Measurements from ENCODE around the gene TXNDC12. TPM values are rescaled to one million over a fixed set of nuclear protein-coding genes. Genes with fewer than 3 reads are reported as not detected.
"Not testable (repeated sequence)": the region's sequence is repeated elsewhere in the genome, so short reads cannot be mapped to it uniquely, and the experiment has no call there.

Gene TXNDC12
- total RNA-seq, 1 experiment from 2014 or later: 66.2 TPM

DNA sequence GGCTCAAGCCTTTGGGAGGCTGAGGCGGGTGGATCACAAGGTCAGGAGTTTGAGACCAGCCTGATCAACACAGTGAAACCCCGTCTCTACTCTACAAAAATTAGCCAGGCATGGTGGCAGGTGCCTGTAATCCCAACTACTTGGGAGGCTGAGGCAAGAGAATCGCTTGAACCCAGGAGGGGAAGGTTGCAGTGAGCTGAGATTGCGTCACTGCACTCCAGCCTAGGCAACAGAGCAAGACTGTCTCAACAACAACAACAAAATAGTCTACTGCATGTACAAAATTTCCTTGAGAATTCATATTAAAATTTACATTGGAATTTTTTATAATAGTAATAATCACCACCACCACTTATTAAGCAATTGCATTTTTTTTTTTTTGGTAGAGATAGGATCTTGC is 5.7 kb downstream of the TXNDC12 start:
- DNase-seq (ENCODE audit: low read depth): not testable (repeated sequence)

DNA sequence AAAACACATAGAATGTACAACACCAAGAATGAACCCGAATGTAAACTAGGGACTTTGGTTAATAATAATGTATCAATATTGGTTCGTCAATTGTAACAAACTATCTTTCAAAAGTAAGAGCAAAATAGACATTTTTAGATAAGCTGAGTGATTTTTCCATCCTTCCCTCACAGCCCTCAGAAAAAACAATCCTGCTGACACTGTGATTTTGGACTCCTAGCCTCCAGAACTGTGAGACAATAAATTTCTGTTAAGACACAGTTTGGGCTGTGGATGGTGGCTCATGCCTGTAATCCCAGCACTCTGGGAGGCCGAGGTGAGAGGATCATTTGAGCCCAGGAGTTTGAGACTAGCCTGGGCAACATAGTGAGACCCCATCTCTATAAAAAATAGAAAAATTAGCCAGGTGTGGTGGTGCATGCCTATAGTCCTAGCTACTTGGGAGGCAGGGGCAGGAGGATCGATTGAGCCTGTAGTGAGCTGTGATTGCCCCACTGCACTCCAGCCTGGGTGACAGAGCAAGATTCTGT is 9.3 kb downstream of the TXNDC12 start:
- not testable (repeated sequence) for DNase-seq (ENCODE audit: low read depth)

DNA sequence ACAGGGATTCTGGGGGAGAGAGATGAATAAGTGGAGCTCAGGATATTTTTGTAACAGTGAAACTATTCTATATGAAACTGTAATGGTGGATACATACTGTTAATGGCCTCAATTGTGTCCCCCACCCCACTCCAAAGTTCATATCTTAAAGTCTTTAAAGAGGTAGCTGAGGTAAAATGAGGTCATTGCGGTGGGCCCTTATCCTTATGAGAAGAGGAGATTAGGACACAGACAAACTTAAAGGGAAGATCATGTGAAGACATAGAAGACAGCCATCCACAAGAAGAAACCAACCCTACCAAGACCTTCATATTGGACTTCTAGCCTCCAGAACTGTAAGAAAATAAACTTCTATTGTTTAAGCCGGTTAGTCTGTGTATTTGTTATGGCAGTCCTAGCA is 9.8 kb downstream of the TXNDC12 start:
- no peak for DNase-seq (ENCODE audit: low read depth)

DNA sequence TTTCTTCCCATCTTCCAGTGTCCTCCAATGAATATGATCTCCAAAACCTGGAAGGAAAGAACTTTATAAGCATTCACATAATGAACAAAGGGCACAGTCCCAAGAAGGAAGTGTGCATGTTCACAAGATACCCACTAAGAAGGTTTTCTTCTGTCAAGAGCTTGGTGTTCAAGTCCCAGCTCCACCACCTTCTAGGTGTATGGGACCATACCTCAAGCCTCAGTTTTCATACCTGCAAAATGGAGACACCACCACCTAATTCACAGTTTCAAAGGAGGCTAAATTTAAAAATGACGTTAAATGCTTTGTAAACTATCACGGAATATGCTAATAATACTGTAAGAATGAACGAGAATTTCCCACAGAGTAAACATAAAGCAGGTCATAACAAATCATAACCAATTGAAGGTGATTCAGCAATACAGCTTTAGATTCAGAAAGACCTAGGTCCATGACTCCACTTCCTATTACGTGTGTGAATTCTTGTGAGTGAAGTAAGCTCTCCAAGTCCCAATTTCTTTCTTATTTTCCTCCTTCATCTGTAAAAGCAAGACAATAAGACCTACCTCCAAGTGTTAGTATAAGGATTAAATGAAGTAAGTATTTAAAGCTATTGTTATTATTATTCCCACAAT is 13.3 kb downstream of the TXNDC12 start:
- DNase-seq (ENCODE audit: low read depth): no peak

DNA sequence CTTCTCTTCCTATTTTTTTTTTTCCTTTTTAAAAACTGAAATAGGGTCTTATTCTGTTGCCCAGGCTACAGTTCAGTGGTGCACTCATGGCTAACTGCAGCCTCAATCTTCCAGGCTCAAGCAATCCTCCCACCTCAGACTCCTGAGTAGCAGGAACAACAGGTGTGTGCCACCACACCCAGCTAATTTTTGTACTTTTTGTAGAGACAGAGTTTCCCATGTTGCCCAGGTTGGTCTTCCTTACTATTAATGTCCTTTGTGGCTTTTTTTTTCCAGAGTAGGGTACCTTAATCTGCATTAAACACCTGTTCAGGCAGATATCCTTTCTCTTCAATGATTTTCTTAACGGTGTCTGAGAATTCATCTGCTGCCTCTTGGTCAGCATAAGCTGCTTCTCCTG is 17.1 kb downstream of the TXNDC12 start:
- no peak for DNase-seq (ENCODE audit: low read depth)

DNA sequence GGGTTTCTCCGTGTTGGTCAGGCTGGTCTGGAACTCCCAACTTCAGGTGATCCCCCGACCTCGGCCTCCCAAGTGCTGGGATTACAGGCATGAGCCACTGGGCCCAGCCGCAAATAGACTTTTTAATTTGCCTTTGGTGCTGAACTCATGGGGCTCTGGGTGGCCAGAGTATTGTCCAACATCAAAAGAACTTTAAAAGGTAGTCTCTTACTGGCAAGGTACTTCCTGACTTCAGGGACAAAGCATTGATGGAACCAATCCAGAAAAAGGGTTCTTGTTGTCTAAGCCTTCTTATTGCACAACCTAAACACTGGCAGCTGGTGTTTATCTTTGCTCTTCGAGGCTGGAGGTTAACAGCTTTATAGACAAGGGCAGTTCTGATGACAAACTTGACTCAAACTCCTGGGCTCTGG is 17.6 kb downstream of the TXNDC12 start:
- no peak for DNase-seq (ENCODE audit: low read depth)

DNA sequence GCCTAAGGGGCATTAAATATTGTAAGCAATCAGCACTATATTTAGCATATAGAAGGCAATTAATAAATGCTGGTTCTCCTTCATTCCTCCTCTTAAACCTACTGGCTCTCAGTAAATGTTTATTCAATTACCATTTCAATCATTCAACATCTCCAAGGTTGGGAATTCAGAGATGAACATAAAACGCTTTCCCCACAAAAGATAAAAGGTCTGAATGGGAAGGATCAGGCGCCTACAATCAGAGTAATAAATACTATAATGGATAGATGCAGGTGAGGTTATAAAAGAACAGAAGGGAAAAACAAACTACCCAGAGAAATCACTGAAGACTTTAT is 21.0 kb downstream of the TXNDC12 start:
- DNase-seq (ENCODE audit: low read depth): no peak

DNA sequence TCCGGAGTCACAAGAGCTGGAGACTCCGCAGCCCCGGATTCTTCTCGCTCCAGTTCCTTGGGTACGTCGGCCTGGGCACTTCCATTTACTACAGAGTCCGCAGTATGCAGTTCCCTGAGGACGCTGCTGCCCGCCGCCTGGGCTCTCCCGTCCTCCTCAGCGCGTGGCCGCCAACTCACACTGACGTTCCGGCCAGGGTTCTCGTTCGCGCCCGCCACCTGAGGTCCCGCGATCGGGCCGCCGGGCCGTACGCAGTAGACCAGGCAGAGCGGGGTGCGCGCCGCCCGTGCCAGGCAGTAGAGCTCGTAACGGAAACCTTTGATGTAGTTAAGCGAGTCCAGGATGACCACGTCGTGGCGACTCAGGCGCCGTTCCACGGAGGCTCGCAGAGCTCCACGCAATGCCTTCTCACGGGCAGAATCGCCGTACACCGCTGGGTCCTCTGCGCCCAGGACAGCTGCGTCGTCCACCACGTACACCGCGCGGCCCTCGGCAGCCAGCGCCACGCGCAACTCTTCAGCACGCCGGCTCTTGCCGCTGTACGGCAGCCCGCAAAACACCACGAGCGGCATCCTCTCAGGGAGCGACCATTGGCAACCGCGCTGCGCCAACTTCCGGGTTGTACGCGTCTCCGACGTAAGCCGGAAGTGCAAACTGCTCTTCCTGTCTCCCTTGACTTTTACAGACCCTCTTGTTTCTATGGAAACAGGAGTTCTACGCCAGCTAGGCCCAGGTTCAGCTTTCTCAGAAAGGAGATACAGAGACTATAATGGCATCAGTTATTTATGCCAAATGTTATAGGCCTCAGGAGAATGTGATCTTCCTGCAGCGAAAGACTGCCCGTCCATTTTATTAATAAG is 21.6 kb downstream of the TXNDC12 start, which contains the start of gene KTI12:
Gene KTI12 (minus strand): TSS at position 621 of the 860 bp plus-strand sequence. CDS start 49 bp downstream, at position 572.
- DNase-seq (ENCODE audit: low read depth): peak; percentile 92

DNA sequence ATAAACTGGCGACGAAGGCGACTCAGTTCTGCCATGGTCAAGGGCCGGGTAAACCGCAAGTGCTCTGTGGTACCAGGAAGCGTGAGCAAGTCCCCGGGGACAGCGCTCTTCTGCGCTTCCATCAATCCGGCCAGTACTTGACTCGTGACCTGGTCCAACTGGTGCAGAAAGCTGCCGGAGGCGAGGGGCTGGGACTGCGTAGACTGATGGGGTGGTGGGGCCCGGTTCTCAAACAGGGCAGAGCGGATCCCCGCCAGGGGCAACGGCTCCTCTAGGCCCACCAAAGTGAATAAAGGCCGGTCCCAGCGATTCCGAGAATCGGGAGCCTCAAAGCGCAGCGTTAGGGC is 22.2 kb downstream of the TXNDC12 start:
- DNase-seq (ENCODE audit: low read depth): peak; percentile 75

DNA sequence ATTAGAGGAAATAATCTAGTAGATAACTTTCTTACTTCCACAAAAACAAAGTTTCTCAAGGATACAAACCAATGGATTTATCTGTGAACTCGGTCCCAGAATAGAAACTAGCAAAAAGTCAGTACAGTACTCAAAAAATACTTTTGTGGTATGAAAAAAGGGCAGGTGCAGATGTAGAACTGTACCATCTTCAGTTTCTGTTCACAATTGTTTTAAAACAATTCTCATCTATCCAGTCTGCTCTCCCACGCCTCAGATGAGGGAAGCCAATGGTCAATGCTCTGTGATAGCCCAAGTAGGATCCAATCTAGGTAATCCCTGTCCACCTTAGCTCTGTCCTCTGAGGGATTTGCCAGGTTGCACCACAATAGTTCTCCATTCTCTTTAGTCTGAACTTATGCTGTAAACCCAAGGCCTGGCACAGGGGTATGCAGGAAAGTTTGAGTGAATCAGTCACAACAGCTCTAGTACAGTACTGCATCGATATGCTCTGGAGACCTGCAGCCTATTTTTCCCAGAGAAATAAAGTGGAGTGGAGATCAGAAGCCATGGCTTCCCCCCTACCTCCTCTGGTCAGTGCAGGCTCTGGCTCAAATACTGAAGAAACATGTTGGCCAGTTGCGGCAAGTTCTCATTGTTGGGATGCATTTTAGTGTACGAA is 22.7 kb downstream of the TXNDC12 start:
- DNase-seq (ENCODE audit: low read depth): no peak

DNA sequence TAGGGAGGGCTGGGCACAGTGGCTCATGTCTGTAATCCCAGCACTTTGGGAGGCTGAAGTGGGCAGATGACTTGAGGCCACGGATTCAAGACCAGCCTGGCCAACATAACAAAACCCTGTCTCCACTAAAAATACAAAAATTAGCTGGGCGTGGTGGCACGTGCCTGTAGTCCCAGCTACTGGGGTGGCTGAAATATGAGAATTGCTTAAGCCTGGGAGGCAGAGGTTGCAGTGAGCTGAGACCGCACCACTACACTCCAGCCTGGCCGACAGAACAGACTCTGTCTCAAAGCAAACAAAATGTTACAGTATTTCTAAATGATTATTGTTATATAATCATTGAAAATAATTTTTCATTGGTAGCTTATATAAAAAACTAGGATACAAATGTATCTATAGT is 26.2 kb downstream of the TXNDC12 start:
- DNase-seq (ENCODE audit: low read depth): not testable (repeated sequence)

DNA sequence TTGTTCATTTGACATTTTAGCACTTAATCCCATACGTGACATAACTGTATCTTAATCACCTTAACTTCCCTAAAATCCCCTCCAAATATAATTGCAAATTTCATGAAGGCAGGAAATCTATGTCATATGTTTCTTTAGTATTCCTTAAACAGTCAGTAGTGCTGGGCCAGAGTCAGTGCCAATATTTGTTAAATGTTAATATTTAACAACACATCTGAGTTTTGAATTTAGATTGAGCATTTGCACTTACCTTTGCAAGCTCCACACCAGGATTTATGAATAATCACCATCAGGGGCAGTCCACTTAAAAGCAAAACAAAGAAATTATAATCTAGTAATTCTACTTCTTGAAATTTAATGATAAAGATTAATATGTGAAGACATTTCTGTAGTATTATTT is 26.7 kb downstream of the TXNDC12 start:
- DNase-seq (ENCODE audit: low read depth): no peak

DNA sequence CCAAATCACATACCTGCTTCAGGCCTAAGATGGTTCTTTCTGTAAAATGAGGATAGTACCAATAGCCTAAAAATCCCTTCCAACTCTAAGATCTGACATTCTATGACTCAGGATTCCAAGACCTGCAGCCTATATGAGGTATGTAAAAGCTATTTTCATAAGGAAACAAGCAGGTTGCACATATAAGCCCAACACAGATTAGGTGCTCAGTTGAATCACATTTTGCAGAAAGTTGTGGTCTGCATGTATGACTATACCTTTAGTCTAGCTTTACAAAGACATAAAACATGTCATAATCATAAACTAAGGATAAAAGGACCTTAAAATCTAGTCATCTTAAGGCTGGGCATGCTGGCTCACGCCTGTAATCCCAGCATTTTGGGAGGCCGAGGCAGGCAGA is 28.7 kb downstream of the TXNDC12 start:
- DNase-seq (ENCODE audit: low read depth): no peak

DNA sequence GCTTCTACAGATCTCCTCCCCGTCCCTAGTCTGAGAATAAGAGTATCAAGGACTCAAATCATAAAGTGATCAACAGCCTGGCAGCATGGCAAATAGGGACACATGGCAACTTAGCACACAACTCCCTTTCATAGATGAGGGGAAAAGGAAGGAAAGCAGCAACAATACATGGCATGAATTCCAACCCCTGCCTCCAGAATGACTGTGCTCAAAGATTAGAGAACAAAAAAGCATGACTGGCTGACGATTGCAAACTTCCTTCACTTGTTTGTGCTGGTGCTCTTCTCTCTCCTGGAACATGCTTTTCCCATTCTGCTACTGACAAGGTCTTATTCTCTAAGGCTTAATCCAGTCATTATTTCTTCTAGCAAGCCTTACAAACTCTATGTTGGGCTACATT is 32.9 kb downstream of the TXNDC12 start:
- DNase-seq (ENCODE audit: low read depth): no peak

DNA sequence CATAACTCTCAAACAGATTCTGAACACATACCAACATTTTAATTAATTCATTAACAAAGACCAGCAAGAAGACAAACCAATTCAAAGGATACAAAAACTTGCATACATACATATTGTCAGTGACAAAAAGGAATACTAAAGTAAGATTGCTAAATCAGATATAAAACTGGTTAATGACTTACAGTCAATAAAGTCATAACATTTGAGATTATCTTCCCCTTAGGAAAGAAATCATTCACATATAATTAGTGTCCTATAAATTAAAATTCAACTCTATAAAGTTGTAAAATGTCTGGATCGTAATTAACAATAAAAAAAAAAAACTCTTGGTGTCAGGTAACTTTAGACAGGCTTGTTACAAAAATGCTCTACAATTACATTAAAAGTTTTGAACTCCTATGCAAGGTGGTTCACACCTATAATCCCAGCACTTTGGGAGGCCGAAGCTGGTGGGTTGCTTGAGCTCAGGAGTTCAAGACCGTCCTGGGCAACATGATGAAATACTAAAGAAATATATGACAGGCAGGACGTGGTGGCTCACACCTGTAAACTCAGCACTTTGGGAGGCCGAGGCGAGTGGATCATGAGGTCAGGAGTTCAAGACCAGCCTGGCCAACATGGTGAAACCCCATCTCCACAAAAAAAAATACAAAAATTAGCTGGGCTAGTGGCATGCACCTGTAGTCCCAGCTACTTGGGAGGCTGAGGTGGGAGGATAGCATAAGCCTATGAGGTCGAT is 46.8 kb downstream of the TXNDC12 start:
- no peak for DNase-seq (ENCODE audit: low read depth)

DNA sequence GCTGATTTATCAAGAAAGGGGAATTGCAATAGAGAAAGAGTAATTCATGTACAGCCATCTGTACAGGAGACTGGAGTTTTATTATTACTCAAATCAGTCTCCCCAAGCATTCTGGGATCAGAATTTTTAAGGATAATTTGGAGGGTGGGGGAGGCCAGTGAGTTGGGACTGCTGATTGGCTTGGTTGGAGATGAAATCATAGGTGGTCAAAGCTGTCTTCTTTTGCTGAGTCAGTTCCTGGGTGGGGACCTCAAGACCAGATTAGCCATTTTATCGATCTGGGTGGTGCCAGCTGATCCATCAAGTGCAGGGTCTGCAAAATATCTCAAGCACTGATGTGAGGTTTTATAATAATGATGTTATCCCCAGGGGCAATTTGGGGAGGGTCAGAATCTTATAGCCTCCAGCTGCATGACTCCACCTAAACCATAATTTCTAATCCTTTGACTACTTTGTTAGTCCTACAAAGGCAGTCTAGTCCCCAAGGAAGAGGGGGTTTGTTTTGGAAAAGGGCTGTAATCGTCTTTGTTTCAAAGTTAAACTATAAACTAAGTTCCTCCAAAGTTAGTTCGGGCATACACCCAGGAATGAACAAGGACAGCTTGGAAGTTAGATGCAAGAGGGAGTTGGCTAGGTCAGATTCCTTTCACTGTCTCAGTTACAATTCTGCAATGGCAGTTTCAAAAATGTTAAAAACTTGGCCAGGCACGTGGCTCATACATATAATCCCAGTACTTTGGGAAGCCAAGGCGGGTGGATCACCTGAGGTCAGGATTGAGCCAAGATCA is 47.6 kb downstream of the TXNDC12 start:
- no peak for DNase-seq (ENCODE audit: low read depth)

DNA sequence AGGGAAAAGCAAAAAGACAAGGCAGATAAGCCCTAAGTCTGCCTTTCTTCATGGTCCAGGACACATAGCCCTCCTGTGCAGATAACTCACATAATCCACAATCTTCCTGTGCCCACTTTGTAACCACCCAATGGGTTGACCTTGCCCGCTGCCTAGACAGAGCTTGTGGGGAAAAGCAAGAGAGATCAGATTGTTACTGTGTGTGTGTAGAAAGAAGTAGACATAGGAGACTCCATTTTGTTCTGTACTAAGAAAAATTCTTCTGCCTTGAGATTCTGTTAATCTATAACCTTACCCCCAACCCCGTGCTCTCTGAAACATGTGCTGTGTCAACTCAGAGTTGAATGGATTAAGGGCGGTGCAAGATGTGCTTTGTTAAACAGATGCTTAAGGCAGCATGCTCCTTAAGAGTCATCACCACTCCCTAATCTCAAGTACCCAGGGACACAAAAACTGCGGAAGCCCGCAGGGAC is 48.9 kb downstream of the TXNDC12 start:
- DNase-seq (ENCODE audit: low read depth): not testable (repeated sequence)

DNA sequence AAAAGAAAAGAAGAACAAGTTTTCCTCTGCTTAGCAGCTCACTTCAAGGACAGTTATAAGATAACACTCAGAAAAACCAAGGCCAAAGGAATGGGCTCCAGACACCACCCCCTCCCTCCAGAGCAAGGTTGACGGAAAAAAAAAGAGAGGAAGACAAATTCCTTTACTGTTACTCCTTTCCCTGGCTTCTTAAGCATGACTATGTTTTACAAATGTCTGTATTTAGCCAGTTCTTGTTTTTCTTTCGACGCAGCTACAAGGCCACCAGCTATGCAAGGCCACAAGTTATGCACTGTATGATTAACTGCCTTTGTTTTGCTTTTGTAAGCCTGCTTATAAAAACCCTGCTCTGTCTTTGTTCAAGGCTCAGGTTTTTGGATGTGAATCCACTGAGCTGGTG is 49.4 kb downstream of the TXNDC12 start:
- peak; percentile 24 for DNase-seq (ENCODE audit: low read depth)

DNA sequence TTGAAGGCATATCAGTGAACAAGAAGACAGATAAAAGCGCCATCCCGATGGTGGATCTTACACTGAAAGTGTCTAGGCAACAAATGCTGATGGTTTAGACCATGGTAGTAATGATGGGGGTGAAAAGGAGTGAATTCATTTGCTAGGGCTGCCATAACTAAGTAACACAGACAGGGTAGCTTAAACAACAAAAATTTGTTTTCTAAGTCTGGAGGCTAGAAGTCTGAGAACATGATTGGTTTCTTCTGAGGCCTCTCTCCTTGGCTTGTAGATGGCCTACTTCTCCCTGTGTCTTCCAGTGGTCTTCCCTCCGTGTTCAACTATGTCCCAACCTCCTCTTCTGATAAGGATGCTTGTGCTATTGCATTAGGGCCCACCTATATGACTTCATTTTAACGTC is 51.1 kb downstream of the TXNDC12 start:
- no peak for DNase-seq (ENCODE audit: low read depth)

DNA sequence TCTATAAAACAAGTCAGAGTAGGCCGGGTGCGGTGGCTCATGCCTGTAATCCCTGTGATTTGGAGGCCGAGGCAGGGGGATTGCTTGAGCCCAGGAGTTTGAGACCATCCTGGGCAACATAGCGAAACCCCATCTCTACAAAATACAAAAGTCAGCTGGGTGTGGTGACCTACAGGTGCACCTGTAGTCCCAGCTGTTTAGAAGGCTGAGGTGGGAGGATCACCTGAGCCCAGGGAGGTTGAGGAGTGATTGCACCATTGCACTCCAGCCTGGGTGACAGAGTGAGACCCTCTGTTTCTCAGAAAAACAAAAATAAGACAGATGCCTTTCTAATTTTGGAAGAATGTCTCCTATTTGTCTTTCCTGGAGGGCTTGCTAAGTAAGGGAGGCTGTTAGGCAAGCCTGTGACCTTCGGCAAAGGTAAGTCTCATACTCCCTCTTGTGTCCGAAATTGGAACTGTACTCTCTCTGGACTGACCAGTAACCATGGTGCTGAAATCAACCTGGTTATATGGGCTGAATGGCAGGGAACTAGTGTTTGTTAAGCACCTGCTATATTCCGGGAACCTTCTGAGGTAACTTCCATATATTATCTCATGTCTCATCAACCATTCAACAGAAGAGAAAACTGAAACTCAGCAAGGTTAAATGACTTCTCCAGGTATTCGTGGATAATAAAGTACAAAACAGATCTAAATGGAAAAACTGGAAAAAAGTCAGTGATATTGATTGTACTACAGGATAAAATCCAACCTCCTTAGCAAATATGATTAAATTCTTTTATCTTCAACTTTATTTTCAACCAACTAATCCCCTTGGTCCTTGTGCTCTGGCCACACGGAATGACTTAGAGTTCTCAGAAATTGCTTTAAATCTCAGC is 52.7 kb downstream of the TXNDC12 start:
- DNase-seq (ENCODE audit: low read depth): peak; percentile 82

Measured in RPMI7951 (cell line).